ENCODE data around the gene ZNF221.

Gene ZNF221

GRCh38 chr19:44003461-44004009 is 52.5 kb downstream of the ZNF221 start:
- peaks cover 6 to 7% of the 10 kb centered on the region in 2 donors for H3K9me3 ChIP-seq (ENCODE audit: control insufficient read depth in 2 of 2, low read length in 2 of 2)
- no peaks in the 10 kb centered on the region for H3K27me3 ChIP-seq (ENCODE audit: control insufficient read depth in 1 of 2, insufficient read depth in 2 of 2, low read length in 2 of 2)
- H3K36me3 ChIP-seq (ENCODE audit: control insufficient read depth in 2 of 2, insufficient read depth in 2 of 2, low read length in 2 of 2) = peaks cover 15 to 16% of the 10 kb centered on the region in 2 donors
- H3K4me1 ChIP-seq (ENCODE audit: control insufficient read depth, insufficient read depth, low read length) = peaks cover 14% of the 10 kb centered on the region
- H3K4me3 ChIP-seq (ENCODE audit: low read length in 2 of 2) = peak overlapping the region; percentile 86 to 99
- H3K27ac ChIP-seq (ENCODE audit: low read length) = peak overlapping the region; percentile 60
- peak overlapping the region; percentile 56 to 93 for H3K9ac ChIP-seq (ENCODE audit: low read length in 2 of 2)

DNA sequence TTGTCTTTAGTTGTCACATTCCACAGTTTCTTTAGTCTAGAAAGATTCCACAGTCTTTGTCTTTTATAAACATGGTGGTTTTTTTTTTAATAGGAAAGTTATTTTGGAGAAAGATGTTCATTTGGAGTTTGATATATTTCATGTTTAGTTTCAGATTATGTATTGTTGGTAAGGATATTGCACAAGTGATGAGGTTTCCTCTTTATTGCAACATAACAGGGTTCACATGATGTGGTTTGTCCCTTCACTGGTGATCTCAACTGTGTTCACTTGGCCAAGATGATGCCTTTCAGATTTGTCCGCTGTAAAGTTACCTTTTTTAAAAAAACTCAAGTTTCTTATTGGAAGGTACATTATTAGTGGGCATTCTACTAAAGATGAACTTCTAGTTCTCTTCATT is 54.9 kb downstream of the ZNF221 start:
- Histone ChIP-seq H3K9ac (ENCODE audit: low read length in 2 of 2) (no peak overlapping the region), H3K36me3 (ENCODE audit: control insufficient read depth in 2 of 2, insufficient read depth in 2 of 2, low read length in 2 of 2) (peaks cover 37 to 39% of the 10 kb centered on the region in 2 donors), H3K9me3 (ENCODE audit: control insufficient read depth in 2 of 2, low read length in 2 of 2) (peaks cover 22 to 29% of the 10 kb centered on the region in 2 donors)

GRCh38 chr19:44007473-44007872 is 56.4 kb downstream of the ZNF221 start:
- Histone ChIP-seq H3K4me1 (ENCODE audit: control insufficient read depth, insufficient read depth, low read length) (peaks cover 8% of the 10 kb centered on the region), H3K9ac (ENCODE audit: low read length in 2 of 2) (no peak overlapping the region), H3K4me3 (ENCODE audit: low read length in 2 of 2) (no peak overlapping the region), H3K9me3 (ENCODE audit: control insufficient read depth in 2 of 2, low read length in 2 of 2) (peaks cover 23 to 39% of the 10 kb centered on the region in 2 donors), H3K36me3 (ENCODE audit: control insufficient read depth in 2 of 2, insufficient read depth in 2 of 2, low read length in 2 of 2) (peaks cover 49 to 50% of the 10 kb centered on the region in 2 donors), H3K27me3 (ENCODE audit: control insufficient read depth in 1 of 2, insufficient read depth in 2 of 2, low read length in 2 of 2) (no peaks in the 10 kb centered on the region), H3K27ac (ENCODE audit: low read length) (no peak overlapping the region)

More for the DNA sequence above, 54.9 kb downstream of the ZNF221 start:
- H3K27ac ChIP-seq (ENCODE audit: low read length) = no peak overlapping the region
- peaks cover 14% of the 10 kb centered on the region for H3K4me1 ChIP-seq (ENCODE audit: control insufficient read depth, insufficient read depth, low read length)
- H3K27me3 ChIP-seq (ENCODE audit: control insufficient read depth in 1 of 2, insufficient read depth in 2 of 2, low read length in 2 of 2) = no peaks in the 10 kb centered on the region
- H3K4me3 ChIP-seq (ENCODE audit: low read length in 2 of 2) = no peak overlapping the region

GRCh38 chr19:44010468-44010867 is 59.4 kb downstream of the ZNF221 start:
- H3K9me3 ChIP-seq (ENCODE audit: control insufficient read depth in 2 of 2, low read length in 2 of 2) = peaks cover 23 to 43% of the 10 kb centered on the region in 2 donors
- H3K4me3 ChIP-seq (ENCODE audit: low read length in 2 of 2) = peak overlapping the region in 1 of 2 donors; percentile 17
- H3K36me3 ChIP-seq (ENCODE audit: control insufficient read depth in 2 of 2, insufficient read depth in 2 of 2, low read length in 2 of 2) = peaks cover 49 to 56% of the 10 kb centered on the region in 2 donors
- no peak overlapping the region for H3K9ac ChIP-seq (ENCODE audit: low read length in 2 of 2)
- H3K4me1 ChIP-seq (ENCODE audit: control insufficient read depth, insufficient read depth, low read length) = no peaks in the 10 kb centered on the region
- H3K27ac ChIP-seq (ENCODE audit: low read length) = no peak overlapping the region
- no peaks in the 10 kb centered on the region for H3K27me3 ChIP-seq (ENCODE audit: control insufficient read depth in 1 of 2, insufficient read depth in 2 of 2, low read length in 2 of 2)

Measured in stomach smooth muscle (tissue), 2 donors.